Karpas-422 (cell line): Measurements from ENCODE around the gene NRGN. TPM values are rescaled to one million over a fixed set of nuclear protein-coding genes. Genes with fewer than 3 reads are reported as not detected.
"Not testable (repeated sequence)": the region's sequence is repeated elsewhere in the genome, so short reads cannot be mapped to it uniquely, and the experiment has no call there.

Experiments
- DNase-seq: peaks from one replicate; pipeline ENCODE4 v3.0.0-alpha.2; 2015
- H2AFZ ChIP-seq: fragments of 200-600 bp; sonication (generic); 2 replicates; pipeline ENCODE4 v1.6.1; 2014; ENCODE audit warnings: antibody characterized with exemption, low read length, mixed read lengths
- H3K27ac ChIP-seq: fragments of 200-600 bp; sonication (generic); 2 replicates; pipeline ENCODE4 v1.5.1; 2014; ENCODE audit warnings: mild to moderate bottlenecking, low read length, moderate library complexity
- H3K27me3 ChIP-seq: fragments of 200-600 bp; sonication (generic); 2 replicates; pipeline ENCODE4 v1.6.1; 2014; ENCODE audit warnings: low read length, mixed read lengths
- H3K36me3 ChIP-seq: fragments of 200-600 bp; sonication (generic); 2 replicates; pipeline ENCODE4 v1.6.1; 2014; ENCODE audit warnings: low read length, mixed read lengths; ENCODE audit not compliant: insufficient read depth
- H3K4me1 ChIP-seq: fragments of 200-600 bp; sonication (generic); 2 replicates; pipeline ENCODE4 v1.6.1; 2014; ENCODE audit warnings: mild to moderate bottlenecking, low read length, mixed read lengths
- H3K4me2 ChIP-seq: fragments of 200-600 bp; sonication (generic); 2 replicates; pipeline ENCODE4 v1.6.1; 2014; ENCODE audit warnings: low read length, low read depth, mild to moderate bottlenecking; ENCODE audit not compliant: poor library complexity, severe bottlenecking
- H3K4me3 ChIP-seq: fragments of 200-600 bp; sonication (generic); 2 replicates; pipeline ENCODE4 v1.5.1; 2014; ENCODE audit warnings: mild to moderate bottlenecking, antibody characterized with exemption, low read length, mixed read lengths
- H3K79me2 ChIP-seq: fragments of 200-600 bp; sonication (generic); 2 replicates; pipeline ENCODE4 v1.6.1; 2014; ENCODE audit warnings: mild to moderate bottlenecking, low read length, mixed read lengths
- H3K9ac ChIP-seq: fragments of 200-600 bp; sonication (generic); 2 replicates; pipeline ENCODE4 v1.6.0; 2014; ENCODE audit warnings: low read length
- H3K9me2 ChIP-seq: fragments of 200-600 bp; sonication (generic), shearing (Covaris generic); replicated peaks from 2 replicates; pipeline ENCODE4 v1.6.0; 2014; ENCODE audit warnings: mild to moderate bottlenecking, low read length, moderate library complexity; ENCODE audit not compliant: insufficient read depth
- H3K9me3 ChIP-seq: fragments of 300-700, 200-600 bp; sonication (generic); 2 replicates; pipeline ENCODE4 v1.6.1; 2014; ENCODE audit warnings: low read length, mixed read lengths
- H4K20me1 ChIP-seq: fragments of 200-600 bp; sonication (generic); 2 replicates; pipeline ENCODE4 v1.6.1; 2014; ENCODE audit warnings: mild to moderate bottlenecking, antibody characterized with exemption, low read length, low read depth; ENCODE audit not compliant: insufficient read depth
- total RNA-seq: library from RNA; depleted of rRNA; stranded (reverse); fragments of >200 nt; shearing (Covaris generic); gene quantifications from 2 replicates; pipeline ENCODE4 v1.2.3, GENCODE V29; 2014; ENCODE audit warnings: low replicate concordance

NRGN gene
- total RNA-seq, 1 experiment from 2014 or later = not detected

DNA sequence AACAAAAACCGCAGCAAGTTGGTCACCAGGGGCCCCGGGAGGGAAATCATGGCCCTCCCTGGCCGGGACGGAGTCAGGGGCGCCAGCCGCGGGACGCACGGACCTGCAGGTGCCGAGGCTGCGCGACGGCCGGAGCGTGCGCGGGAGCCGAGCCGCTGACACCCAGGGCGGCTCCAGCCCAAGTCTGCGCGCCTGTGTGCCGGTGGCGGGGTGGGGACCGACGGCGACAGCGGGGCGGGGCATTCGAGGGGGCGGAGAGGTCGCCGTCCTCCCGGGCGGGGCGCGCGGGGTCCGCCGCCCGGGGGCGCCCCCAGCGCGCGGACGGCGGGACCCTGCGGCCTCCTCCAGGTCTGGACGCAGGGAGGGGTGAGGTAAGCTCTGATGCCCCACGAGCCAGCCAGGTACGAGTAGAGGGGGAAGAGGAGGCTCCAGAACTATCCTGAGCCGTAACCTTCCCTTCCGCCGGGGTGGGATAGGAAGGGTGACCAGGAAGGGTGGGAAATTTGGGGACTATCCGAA lies 22.4 kb downstream of the NRGN start, which contains the start of gene ESAM:
TSS of gene ESAM (minus strand) at position 186 of the 519 bp plus-strand sequence. CDS start at position 50, 136 bp downstream.
- Histone ChIP-seq H3K4me2 (peak within 1 kb of the TSS; percentile 69), H3K27ac (no peak within 1 kb of the TSS), H4K20me1 (no peaks in the 10 kb centered on the region), H3K9me3 (no peaks in the 10 kb centered on the region), H3K36me3 (no peaks in the 10 kb centered on the region), H3K9ac (peak within 1 kb of the TSS; percentile 45), H3K4me1 (peaks cover 24% of the 10 kb centered on the region), H3K9me2 (no peaks in the 10 kb centered on the region), H3K4me3 (peak within 1 kb of the TSS; percentile 59; the same call in 1 of the 2 replicates), H2AFZ (no peak within 1 kb of the TSS), H3K79me2 (no peaks in the 10 kb centered on the region), H3K27me3 (no peaks in the 10 kb centered on the region)
- peak; percentile 67 for DNase-seq

DNA sequence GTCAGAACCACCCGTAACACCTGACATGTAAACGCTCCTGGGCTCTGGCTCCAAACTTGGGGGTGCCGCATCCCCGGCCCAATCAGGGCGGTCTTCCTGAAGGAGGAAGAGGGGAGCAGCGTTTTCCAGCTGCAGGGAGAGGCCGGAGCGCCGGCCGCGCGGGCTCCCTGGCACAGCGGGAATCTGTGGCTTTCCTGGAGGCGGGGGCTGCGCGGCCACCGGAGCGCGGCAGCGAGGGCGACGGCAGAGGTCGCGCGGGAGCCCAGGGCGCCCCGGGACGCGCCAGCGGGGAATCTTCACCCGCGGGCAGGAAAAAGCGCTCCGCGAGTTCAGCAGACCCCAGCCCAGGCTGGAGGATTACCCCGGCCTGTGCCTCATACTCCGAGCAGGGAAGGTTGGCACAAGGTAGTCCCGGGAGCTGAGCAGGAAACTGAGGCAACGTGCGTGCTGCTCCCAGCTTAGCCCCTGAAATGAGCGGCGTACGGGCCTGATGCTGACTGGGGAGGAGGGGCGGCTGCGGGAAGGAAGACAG lies 22.9 kb downstream of the NRGN start:
- Histone ChIP-seq H3K4me1 (peaks cover 24% of the 10 kb centered on the region), H3K9ac (peak overlapping the region; percentile 45), H3K36me3 (no peaks in the 10 kb centered on the region), H4K20me1 (no peaks in the 10 kb centered on the region), H3K79me2 (no peaks in the 10 kb centered on the region), H3K9me3 (no peaks in the 10 kb centered on the region), H3K27ac (no peak overlapping the region), H3K4me2 (peak overlapping the region; percentile 69), H3K9me2 (no peaks in the 10 kb centered on the region), H3K27me3 (no peaks in the 10 kb centered on the region), H3K4me3 (peak overlapping the region; percentile 59; the same call in 1 of the 2 replicates), H2AFZ (no peak overlapping the region)
- DNase-seq = no peak

DNA sequence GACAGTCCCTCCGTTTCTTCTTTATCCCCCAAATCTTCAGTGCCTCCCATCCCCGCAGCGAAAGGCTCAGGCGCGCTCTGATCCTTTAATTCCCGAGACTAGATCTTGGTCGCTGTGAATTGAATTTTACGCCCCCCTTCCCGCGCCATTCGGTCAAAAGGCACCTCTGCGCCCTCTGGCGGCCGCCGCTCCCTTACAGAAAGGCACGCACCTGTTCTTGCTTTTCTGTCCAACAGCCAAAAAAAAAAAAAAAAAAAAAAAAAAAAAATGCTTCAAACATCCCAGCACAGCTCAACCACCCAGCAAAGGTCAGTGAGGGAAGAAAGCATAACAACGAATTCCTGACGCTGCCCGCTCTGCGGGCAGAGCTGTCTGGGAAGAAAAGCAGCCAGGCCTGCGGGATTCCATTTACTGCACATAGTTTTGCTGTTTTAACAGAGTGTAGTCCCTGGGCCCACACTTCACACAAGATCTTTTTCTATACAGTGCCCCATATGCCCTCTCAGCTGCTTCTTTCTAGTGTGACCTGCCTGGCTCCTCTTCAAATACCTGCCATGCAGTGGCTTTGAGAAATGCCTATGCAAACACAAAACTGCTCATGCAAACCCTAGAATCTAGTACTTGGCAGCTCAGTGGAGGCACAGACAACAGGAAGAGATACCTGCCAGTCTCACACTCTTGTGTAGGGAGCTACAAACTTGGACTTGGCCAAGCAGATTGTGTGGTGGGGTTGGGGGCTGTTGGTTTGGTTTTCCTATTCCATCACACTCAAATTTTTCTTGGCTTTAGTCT lies 23.6 kb downstream of the NRGN start:
- H3K4me3 ChIP-seq = peak overlapping the region; percentile 59; the same call in 1 of the 2 replicates
- no peaks in the 10 kb centered on the region for H4K20me1 ChIP-seq
- H3K4me2 ChIP-seq = peak overlapping the region; percentile 69
- peak; percentile 75 for DNase-seq
- peak overlapping the region; percentile 45 for H3K9ac ChIP-seq
- H3K79me2 ChIP-seq = no peaks in the 10 kb centered on the region
- no peak overlapping the region for H3K27ac ChIP-seq
- H2AFZ ChIP-seq = no peak overlapping the region
- H3K9me3 ChIP-seq = no peaks in the 10 kb centered on the region
- no peaks in the 10 kb centered on the region for H3K9me2 ChIP-seq
- H3K4me1 ChIP-seq = peaks cover 24% of the 10 kb centered on the region
- H3K27me3 ChIP-seq = no peaks in the 10 kb centered on the region
- H3K36me3 ChIP-seq = no peaks in the 10 kb centered on the region

DNA sequence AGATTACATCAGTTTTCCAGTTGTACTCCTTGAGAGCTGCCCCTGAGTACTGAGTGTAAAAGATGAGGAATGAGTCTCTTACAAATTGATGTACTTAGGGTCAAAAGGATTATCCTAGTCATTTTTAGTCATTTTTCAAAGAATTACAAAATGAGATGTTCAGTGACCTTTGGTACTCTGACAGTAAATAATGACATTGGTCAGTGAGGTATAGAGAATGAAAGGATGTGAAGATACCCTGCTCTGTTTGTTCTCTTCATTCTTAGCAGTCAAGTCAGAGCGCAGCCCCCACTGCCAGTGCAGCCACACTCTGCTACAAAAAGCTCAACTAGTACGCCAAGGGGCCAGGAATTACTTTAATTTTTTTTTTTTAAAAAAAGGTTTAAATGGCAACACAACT lies 26.4 kb downstream of the NRGN start:
- H3K27me3 ChIP-seq = no peaks in the 10 kb centered on the region
- no peak overlapping the region for H2AFZ ChIP-seq
- H3K9me2 ChIP-seq = no peaks in the 10 kb centered on the region
- H3K9me3 ChIP-seq = no peaks in the 10 kb centered on the region
- no peaks in the 10 kb centered on the region for H3K36me3 ChIP-seq
- DNase-seq = no peak
- no peak overlapping the region for H3K4me2 ChIP-seq
- H3K27ac ChIP-seq = no peak overlapping the region
- H3K4me3 ChIP-seq = no peak overlapping the region
- H3K79me2 ChIP-seq = no peaks in the 10 kb centered on the region
- no peak overlapping the region for H3K9ac ChIP-seq
- H3K4me1 ChIP-seq = peaks cover 20% of the 10 kb centered on the region
- no peaks in the 10 kb centered on the region for H4K20me1 ChIP-seq

DNA sequence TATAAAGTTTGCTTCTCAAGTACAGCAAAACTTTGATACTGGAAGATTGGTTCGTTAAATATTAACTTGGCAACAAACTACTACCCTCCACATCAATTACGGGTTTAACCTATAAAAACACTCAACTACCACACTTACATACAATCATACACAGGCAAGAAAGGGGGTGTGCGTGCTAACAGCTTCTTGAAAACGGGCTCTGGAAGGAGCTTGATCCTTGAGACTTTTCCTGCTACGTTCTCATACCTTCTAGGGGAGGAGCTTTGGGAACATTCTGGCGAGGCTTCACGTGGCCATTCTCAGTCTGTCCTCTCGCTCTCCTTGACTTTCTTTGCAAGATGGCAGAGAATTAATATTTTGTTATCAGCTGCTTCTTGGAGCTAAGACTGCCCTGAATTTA lies 29.2 kb downstream of the NRGN start:
- H3K36me3 ChIP-seq = no peaks in the 10 kb centered on the region
- H2AFZ ChIP-seq = no peak overlapping the region
- H4K20me1 ChIP-seq = no peaks in the 10 kb centered on the region
- H3K4me2 ChIP-seq = no peak overlapping the region
- no peaks in the 10 kb centered on the region for H3K9me3 ChIP-seq
- H3K9ac ChIP-seq = no peak overlapping the region
- no peaks in the 10 kb centered on the region for H3K9me2 ChIP-seq
- no peak overlapping the region for H3K27ac ChIP-seq
- H3K4me1 ChIP-seq = peaks cover 1% of the 10 kb centered on the region
- DNase-seq = no peak
- H3K79me2 ChIP-seq = no peaks in the 10 kb centered on the region
- no peaks in the 10 kb centered on the region for H3K27me3 ChIP-seq
- no peak overlapping the region for H3K4me3 ChIP-seq

DNA sequence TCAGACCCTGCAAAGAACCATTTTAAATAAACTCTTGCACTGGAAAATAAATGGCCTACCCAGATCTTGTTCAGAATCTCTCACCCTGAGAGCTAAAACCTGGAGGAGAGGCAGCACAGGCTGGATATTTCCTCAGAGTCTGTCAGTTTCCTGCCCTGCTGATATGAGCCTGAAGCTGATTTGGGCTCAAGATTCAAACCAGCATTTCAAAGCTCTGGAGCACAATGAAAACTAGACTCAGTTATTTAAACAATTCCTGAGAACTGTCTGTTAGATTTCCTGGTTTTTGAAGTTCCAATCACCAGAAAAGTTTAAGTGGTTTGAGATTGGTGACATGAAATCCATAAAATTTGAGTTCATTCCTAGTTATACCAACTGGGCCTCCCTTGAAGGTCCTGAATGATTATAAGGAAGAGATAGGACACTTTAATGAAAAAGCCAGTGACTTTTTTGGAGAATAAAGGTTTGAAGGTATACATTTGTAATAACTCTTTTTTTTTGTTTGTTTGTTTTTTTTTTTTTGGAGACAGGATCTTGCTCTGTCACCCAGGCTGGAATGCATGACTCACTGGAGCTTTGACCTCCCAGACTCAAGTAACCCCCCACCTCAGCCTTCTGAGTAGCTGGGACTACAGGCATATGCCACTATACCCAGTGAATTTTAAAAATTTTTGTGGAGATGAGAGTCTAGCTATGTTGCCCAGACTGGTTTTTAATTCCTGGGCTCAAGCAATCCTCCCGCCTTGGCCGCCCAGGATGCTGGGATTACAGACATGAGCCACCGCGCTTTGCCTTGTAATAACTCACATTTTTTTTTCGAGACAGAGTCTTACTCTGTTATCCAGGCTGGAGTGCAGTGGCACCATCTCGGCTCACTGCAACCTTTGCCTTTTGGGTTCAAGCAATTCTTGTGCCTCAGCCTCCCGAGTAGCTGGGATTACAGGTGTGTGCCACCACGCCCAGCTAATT lies 30.3 kb downstream of the NRGN start:
- Histone ChIP-seq H4K20me1 (no peaks in the 10 kb centered on the region), H3K9me3 (no peaks in the 10 kb centered on the region), H3K27me3 (no peaks in the 10 kb centered on the region), H3K4me1 (no peaks in the 10 kb centered on the region), H3K79me2 (no peaks in the 10 kb centered on the region), H2AFZ (no peak overlapping the region), H3K36me3 (no peaks in the 10 kb centered on the region), H3K27ac (no peak overlapping the region), H3K4me2 (no peak overlapping the region), H3K9ac (no peak overlapping the region), H3K4me3 (no peak overlapping the region), H3K9me2 (no peaks in the 10 kb centered on the region)
- DNase-seq = no peak

DNA sequence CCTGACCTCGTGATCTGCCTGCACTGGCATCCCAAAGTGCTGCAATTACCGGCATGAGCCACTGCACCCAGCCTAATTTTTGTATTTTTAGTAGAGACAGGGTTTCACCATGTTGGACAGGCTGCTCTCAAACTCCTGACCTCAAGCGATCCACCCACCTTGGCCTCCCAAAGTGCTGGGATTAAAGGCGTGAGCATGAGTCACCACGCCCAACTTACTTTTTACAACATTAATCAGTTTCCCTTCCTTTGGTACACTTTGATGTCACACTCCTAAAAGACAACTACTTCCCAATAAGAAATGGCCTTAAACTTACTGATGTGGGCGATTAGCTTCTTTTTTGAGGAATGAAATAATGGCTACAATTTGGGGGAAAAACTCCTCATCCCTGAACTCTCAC lies 31.2 kb downstream of the NRGN start:
- not testable (repeated sequence) for H3K36me3 ChIP-seq, DNase-seq, H3K9ac ChIP-seq, H3K79me2 ChIP-seq, H3K4me3 ChIP-seq, H3K4me2 ChIP-seq, H4K20me1 ChIP-seq, H3K9me2 ChIP-seq, H3K9me3 ChIP-seq, H3K4me1 ChIP-seq, H3K27ac ChIP-seq, H2AFZ ChIP-seq, H3K27me3 ChIP-seq
